ELF-1 (cell line): ENCODE measurements around the gene VSIG1.

Source experiments
- DNase-seq: peaks from one replicate; pipeline ENCODE4 v3.0.0-alpha.2; 2016; ENCODE audit warnings: low read depth, low spot score

Gene VSIG1

GRCh38 chrX:108044554-108045256 is at the start of gene VSIG1:
VSIG1 (plus strand) TSS chrX:108045065; CDS start chrX:108045131, 66 bp downstream.
- DNase-seq: no peak

- peak; percentile 81 for DNase-seq
These were observed 48.7 kb upstream of the VSIG1 start for GRCh38 chrX:107996124-107996523.

- DNase-seq: no peak
These were observed 44.1 kb upstream of the VSIG1 start for GRCh38 chrX:108000751-108001150.

GRCh38 chrX:108001218-108001814 is 43.5 kb upstream of the VSIG1 start:
- peak; percentile 46 for DNase-seq

- DNase-seq: no peak
These were observed 26.0 kb upstream of the VSIG1 start for GRCh38 chrX:108018656-108019381.

GRCh38 chrX:108019382-108019875 is 25.4 kb upstream of the VSIG1 start:
- DNase-seq: no peak

- DNase-seq: peak; percentile 34
These were observed 24.2 kb upstream of the VSIG1 start for GRCh38 chrX:108020631-108021030.

GRCh38 chrX:108022491-108023089 is 22.3 kb upstream of the VSIG1 start:
- DNase-seq: no peak

GRCh38 chrX:108025376-108025775 is 19.5 kb upstream of the VSIG1 start:
- DNase-seq: no peak

- no peak for DNase-seq
These were observed 18.8 kb upstream of the VSIG1 start for GRCh38 chrX:108025954-108026600.

GRCh38 chrX:108028854-108029253 is 16.0 kb upstream of the VSIG1 start:
- DNase-seq: no peak

- DNase-seq: no peak
These were observed 14.7 kb upstream of the VSIG1 start for GRCh38 chrX:108029928-108030711.

- DNase-seq: no peak
These were observed 11.9 kb upstream of the VSIG1 start for GRCh38 chrX:108032944-108033343.

GRCh38 chrX:108033890-108034289 is 11.0 kb upstream of the VSIG1 start:
- DNase-seq: no peak

- no peak for DNase-seq
These were observed 10.1 kb upstream of the VSIG1 start for GRCh38 chrX:108034725-108035124.

- no peak for DNase-seq
These were observed 8.4 kb upstream of the VSIG1 start for GRCh38 chrX:108036298-108036973.

- DNase-seq: no peak
These were observed 4.8 kb downstream of the VSIG1 start for GRCh38 chrX:108049649-108050048.

- no peak for DNase-seq
These were observed 8.4 kb downstream of the VSIG1 start for GRCh38 chrX:108053218-108053617.

GRCh38 chrX:108055546-108055945 is 10.7 kb downstream of the VSIG1 start:
- no peak for DNase-seq

- DNase-seq: no peak
These were observed 14.9 kb downstream of the VSIG1 start for GRCh38 chrX:108059801-108060200.
